IMR-90 (cell line): ENCODE measurements around the gene ANKLE2.

Experiments used
- BHLHE40 ChIP-seq: fragments of 150-350 bp; IDR thresholded peaks from 2 replicates; pipeline ENCODE4 v1.6.1; 2016; ENCODE audit warnings: mild to moderate bottlenecking, low read depth, low read length
- CTCF ChIP-seq: conservative IDR thresholded peaks from 2 replicates; pipeline ENCODE4 v1.5.1; 2012; ENCODE audit warnings: mild to moderate bottlenecking, low read depth, low read length, improper control_type of control experiment
- NFE2L2 ChIP-seq: fragments of 150-350 bp; IDR thresholded peaks from 2 replicates; pipeline ENCODE4 v1.6.1; 2016; ENCODE audit warnings: low read depth, mild to moderate bottlenecking, low read length
- POLR2A ChIP-seq: IDR thresholded peaks from 2 replicates; pipeline ENCODE4 v1.6.1; 2012; ENCODE audit warnings: mild to moderate bottlenecking, low read depth, low read length
- RAD21 ChIP-seq: IDR thresholded peaks from 2 replicates; pipeline ENCODE4 v1.6.1; 2012; ENCODE audit warnings: low read length, improper control_type of control experiment
- RFX5 ChIP-seq: IDR thresholded peaks from 2 replicates; pipeline ENCODE4 v1.8.0; 2012; ENCODE audit warnings: low read depth, mild to moderate bottlenecking, low read length, moderate library complexity
- SMC3 ChIP-seq: fragments of 150-350 bp; IDR thresholded peaks from 2 replicates; pipeline ENCODE4 v1.6.1; 2016; ENCODE audit warnings: low read depth, mild to moderate bottlenecking, antibody characterized with exemption, low read length, moderate library complexity

- no peak for TF ChIP-seq POLR2A
- TF ChIP-seq CTCF = no peak
- no peak for TF ChIP-seq RAD21
- no peak for TF ChIP-seq BHLHE40
- no peak for TF ChIP-seq SMC3
- no peak for TF ChIP-seq NFE2L2
- TF ChIP-seq RFX5 = no peak
Observed at GRCh38 chr12:132747395-132747794, 14.2 kb downstream of the ANKLE2 start.
